Rectal smooth muscle tissue (tissue), 1 donor: Measurements from ENCODE around the gene MTHFR.

ENCODE experiments used
- H3K27ac ChIP-seq: one replicate; pipeline ENCODE4 v1.7.0; 2013; ENCODE audit warnings: low read depth, low read length, inconsistent platforms
- H3K27me3 ChIP-seq: one replicate; pipeline ENCODE4 v1.7.0; 2013; ENCODE audit warnings: low read length; ENCODE audit not compliant: control insufficient read depth, insufficient read depth
- H3K36me3 ChIP-seq: one replicate; pipeline ENCODE4 v1.7.0; 2013; ENCODE audit warnings: low read length; ENCODE audit not compliant: control insufficient read depth, insufficient read depth
- H3K4me1 ChIP-seq: one replicate; pipeline ENCODE4 v1.7.0; 2013; ENCODE audit warnings: low read length; ENCODE audit not compliant: control insufficient read depth, insufficient read depth
- H3K4me3 ChIP-seq: one replicate; pipeline ENCODE4 v1.7.0; 2013; ENCODE audit warnings: low read length
- H3K9ac ChIP-seq: one replicate; pipeline ENCODE4 v1.7.0; 2013; ENCODE audit warnings: low read length

MTHFR gene

DNA sequence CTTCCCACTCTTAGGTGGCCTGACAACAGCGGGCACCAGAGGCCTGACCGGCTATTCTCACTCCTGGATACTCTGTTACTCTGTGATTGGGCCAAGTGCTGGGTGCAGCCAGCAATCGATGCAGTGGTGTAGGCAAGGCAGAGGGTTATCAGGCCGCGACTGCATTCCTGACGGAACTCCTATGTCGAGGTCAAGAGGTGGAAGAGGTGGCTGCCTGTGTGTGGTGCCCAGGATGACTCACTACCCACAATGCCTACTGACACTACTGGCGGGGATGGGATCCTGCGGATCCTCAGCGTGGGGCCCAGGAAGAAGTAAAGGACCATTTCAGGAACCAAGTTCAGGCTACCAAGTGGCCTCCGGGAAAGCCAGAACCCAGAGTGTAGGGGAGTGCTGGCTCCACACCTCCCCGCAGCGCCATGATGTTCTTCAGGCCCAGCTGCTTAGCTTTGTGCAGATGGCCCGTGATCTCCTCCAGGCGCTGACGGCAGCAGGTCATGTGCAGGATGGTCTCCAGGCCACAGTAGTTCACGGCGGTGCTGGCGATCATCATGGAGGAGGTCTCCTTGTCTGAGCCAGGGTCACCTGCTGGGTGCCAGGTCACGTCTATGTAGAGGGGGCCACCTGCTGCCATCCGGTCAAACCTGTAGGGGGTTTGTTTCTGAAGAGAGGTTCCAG lies 4.9 kb downstream of the MTHFR start:
- peaks cover 11% of the 10 kb centered on the region for H3K4me1 ChIP-seq
- peaks cover 20% of the 10 kb centered on the region for H3K36me3 ChIP-seq

DNA sequence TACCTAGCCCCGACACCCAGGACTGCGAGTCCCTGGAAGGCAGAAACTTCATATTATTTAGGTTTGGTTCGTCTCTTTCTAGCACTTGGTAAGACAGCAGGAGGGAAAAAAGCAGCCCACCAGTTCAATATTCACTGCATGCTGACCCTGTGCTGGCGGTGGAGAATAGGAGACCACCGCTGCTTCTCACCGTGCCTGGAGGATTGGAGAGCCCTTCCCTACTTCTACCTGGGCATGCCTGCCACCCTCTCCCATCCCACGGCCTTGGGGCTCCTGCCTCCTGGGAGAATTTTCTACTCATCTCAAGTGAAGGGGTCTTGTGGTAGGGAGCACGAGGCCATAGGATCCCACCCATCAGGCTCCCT lies 5.4 kb downstream of the MTHFR start:
- Histone ChIP-seq H3K4me3 (no peak overlapping the region), H3K27ac (no peak overlapping the region), H3K27me3 (no peaks in the 10 kb centered on the region), H3K9ac (no peak overlapping the region), H3K4me1 (peaks cover 11% of the 10 kb centered on the region), H3K36me3 (peaks cover 23% of the 10 kb centered on the region)

More for the DNA sequence above, 4.9 kb downstream of the MTHFR start:
- Histone ChIP-seq H3K27me3 (no peaks in the 10 kb centered on the region), H3K9ac (no peak overlapping the region), H3K4me3 (no peak overlapping the region), H3K27ac (no peak overlapping the region)

DNA sequence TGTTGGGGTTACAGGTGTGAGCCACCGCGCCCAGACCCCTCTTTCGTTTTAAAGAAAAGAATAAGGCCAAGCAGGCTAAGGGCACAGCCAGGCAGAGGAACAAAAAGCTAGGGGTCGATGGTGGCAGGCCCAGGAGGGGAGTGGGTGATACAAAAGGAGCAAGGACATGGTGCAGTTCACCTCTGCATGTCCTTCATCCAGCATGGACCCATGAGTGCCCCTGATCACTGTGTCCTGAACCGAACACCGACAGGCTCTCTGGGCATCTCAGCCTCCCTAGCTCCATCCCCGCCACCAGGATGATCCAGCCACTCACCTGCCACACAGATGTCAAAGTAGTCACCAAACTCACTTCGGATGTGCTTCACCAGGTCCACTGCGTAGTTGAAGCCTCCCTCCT lies 5.9 kb downstream of the MTHFR start:
- Histone ChIP-seq H3K4me1 (peaks cover 8% of the 10 kb centered on the region), H3K27me3 (no peaks in the 10 kb centered on the region), H3K4me3 (no peak overlapping the region), H3K9ac (no peak overlapping the region), H3K27ac (no peak overlapping the region), H3K36me3 (peaks cover 27% of the 10 kb centered on the region)

DNA sequence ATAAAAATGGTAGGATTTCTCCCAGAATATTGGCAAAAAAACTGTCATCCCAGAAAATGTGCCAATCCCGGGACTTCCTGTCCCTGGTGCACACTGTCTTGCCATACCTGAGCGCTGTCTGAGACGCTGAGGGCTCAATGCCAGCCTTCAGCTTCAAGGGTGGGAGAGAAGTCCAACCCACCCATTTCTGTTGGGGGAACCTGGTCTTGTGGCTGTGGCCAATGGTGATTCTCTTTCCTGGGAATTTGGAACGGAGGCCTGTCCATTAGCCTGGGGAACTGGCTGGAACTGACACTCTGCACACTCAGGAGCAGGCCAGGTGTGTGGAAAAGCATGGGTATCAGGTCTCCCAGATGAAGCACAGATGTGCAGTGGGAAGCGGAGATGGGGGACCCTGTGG lies 6.7 kb downstream of the MTHFR start:
- Histone ChIP-seq H3K36me3 (peaks cover 35% of the 10 kb centered on the region), H3K4me3 (no peak overlapping the region), H3K27ac (no peak overlapping the region), H3K9ac (no peak overlapping the region), H3K27me3 (no peaks in the 10 kb centered on the region), H3K4me1 (peaks cover 4% of the 10 kb centered on the region)

DNA sequence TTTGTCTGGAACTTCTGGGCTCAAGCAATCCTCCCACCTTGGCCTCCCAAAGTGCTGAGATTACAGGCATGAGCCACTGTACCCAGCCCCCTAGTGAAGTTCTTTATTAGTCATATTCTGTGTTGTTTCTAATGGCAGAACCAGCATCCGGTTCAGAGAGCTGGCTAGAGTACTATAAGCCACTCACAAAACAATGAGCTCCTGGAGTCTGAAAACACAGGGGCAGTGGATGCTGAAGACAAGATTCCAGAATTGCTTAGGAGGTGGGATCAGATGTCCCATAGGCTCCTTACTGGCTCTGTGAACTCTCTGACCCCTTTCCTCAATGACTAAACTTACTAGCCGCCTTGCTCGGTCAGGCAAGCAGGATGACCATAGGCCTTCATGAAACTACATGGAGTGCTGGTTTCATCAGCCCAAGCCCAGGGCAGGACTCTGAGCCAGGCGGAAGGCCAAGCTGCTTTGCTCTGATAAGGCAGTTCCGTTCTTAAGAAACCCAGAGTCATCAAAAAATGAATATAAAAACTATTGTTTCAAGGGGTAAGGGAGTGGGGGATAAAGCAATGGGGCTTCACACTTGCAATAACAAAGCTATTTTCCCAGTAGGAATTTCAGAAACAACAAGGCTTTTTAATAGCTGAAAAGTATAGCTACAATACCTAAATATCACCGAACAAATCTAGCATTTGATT lies 8.1 kb downstream of the MTHFR start:
- peaks cover 36% of the 10 kb centered on the region for H3K36me3 ChIP-seq
- H3K9ac ChIP-seq: no peak overlapping the region
- no peaks in the 10 kb centered on the region for H3K4me1 ChIP-seq
- H3K4me3 ChIP-seq: no peak overlapping the region
- H3K27ac ChIP-seq: no peak overlapping the region
- H3K27me3 ChIP-seq: no peaks in the 10 kb centered on the region

DNA sequence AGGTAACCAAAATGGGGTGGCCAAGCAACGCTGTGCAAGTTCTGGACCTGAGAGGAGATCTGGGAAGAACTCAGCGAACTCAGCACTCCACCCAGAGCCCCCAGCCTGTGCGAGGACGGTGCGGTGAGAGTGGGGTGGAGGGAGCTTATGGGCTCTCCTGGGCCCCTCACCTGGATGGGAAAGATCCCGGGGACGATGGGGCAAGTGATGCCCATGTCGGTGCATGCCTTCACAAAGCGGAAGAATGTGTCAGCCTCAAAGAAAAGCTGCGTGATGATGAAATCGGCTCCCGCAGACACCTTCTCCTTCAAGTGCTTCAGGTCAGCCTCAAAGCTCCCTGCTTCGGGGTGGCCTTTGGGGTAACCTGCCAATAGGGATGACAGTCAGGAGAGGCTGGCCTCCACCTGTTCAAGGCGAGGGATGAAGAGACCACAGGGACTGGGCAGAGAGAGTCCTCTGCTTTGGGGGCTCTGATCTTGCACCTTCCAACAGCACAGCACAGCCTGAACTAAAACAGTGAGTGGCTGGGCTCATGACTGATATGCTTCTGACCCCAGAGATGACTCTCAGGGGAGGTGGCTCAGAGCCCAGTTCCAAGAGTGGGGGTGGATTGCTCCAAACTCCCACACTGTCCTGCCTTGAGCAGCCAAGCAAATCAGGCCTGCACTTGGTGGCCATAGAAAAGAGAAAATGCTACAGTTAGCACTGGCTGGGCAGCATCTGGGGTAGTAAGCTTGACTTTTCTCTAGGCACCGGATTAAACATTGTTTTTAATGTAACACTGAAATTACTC lies 9.5 kb downstream of the MTHFR start:
- peaks cover 4% of the 10 kb centered on the region for H3K4me1 ChIP-seq
- no peak overlapping the region for H3K4me3 ChIP-seq
- no peak overlapping the region for H3K9ac ChIP-seq
- H3K27me3 ChIP-seq: no peaks in the 10 kb centered on the region
- H3K27ac ChIP-seq: no peak overlapping the region
- H3K36me3 ChIP-seq: peaks cover 35% of the 10 kb centered on the region

DNA sequence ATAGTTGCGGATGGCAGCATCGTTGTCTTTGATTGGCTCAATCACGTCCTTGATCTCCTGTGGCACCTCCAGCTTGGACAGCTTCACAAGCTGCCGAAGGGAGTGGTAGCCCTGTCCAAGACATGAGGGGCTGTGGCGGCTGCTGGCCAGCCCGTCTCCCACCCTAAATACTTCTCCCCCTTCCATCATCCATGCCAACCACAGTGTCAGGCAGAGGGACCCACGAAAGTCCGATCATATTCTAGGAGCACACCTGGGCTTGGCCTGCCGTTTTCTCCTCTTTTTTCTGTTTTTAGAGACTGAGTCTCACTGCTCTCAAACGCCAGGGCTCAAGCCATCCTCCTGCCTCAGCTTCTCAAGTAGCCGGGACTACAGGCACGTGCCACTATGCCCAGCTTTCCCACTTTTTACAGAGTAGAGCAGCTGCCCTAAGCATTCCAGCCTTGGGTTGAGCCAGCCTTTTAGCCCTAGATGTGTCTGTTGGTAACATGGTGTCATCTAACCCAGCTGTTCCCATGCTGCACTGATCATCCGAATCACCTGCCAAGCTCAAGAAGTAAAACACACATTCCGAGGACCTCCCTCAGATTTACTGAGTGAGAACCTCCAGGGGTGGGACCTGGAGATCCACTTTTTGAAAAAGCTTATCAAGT lies 10.4 kb downstream of the MTHFR start:
- Histone ChIP-seq H3K36me3 (peaks cover 27% of the 10 kb centered on the region), H3K9ac (no peak overlapping the region), H3K27me3 (no peaks in the 10 kb centered on the region), H3K4me1 (peaks cover 11% of the 10 kb centered on the region), H3K4me3 (no peak overlapping the region), H3K27ac (no peak overlapping the region)

DNA sequence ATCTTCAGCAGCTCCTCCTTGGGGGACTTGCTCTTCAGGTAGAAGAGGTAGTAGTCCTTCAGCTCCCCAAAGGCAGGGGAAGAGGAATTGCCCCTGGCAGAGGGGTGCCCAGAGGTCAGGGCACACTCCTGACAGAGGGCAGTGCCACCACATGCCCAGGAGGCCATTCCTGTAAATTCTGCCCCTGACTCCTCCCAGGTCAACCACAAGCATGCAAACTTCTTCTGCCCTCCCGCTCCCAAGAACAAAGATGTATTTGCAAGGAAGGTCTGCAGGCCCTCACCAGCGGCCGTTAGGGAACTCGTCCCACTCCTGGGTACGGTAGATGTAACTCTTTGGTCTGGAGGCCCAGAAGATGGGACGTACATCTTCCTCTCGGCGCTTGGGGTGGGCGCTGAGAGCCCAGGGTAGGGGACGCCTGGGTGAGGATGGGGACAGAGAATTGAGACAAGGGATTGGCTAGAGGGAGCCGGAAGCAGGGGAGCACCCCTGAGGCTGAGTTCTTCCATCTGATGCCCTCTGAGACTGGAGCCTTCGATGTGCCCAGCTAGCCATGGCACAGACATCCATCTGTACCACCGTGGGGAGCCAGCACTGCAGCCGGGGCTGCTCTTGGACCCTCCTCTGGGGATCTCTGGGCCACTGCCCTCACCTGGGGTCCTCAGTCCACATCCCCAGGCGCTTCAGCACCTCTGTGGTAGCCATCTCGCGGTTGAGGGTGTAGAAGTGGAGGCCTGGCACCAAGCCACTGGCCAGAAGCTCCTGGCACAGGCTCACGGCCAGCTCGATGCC lies 11.1 kb downstream of the MTHFR start:
- Histone ChIP-seq H3K36me3 (peaks cover 21% of the 10 kb centered on the region), H3K27me3 (no peaks in the 10 kb centered on the region), H3K4me1 (peaks cover 15% of the 10 kb centered on the region), H3K4me3 (no peak overlapping the region), H3K27ac (no peak overlapping the region), H3K9ac (no peak overlapping the region)

DNA sequence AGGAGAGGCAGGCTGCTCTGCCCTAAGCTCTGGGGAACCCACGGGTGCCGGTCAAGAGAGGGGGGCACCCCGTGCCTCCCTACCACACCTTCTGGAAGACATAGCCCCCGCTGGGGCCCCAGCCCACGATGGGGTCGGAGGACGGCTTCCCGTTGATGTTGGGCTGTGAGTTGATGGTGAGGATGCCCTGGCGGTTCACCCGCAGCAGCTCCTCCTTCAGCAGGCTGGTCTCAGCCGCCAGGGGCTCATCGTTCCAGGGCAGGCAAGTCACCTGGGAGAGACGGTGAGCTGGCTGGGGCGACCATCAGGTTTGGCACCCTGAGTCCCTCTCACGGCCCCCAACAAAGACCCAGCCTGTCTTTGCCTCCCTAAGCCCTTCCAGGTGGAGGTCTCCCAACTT lies 11.9 kb downstream of the MTHFR start:
- Histone ChIP-seq H3K4me1 (peaks cover 15% of the 10 kb centered on the region), H3K4me3 (no peak overlapping the region), H3K36me3 (peaks cover 16% of the 10 kb centered on the region), H3K27me3 (no peaks in the 10 kb centered on the region), H3K9ac (no peak overlapping the region), H3K27ac (no peak overlapping the region)

DNA sequence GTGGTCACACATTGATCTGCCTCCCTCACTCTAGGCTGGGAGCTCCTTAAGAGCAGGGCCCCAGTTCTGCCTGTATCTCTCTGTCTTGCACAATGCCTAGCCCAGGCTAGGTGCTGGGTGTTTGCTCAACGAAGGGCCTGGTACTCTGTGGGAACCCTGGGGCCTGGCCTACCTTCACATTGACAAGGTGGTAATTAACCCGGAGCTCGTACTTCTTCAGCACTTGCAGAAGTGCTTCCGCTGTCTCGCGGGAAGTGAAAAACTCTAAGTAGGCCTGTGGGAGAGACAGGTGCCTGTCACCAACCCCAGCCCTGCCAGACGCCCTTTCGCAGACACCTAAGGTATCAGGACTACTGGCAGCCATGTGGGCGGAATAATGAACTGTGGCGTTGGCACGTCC lies 13.7 kb downstream of the MTHFR start:
- no peak overlapping the region for H3K4me3 ChIP-seq
- peak overlapping the region; percentile 82 for H3K27ac ChIP-seq
- H3K4me1 ChIP-seq: peaks cover 24% of the 10 kb centered on the region
- peaks cover 16% of the 10 kb centered on the region for H3K36me3 ChIP-seq
- no peaks in the 10 kb centered on the region for H3K27me3 ChIP-seq
- H3K9ac ChIP-seq: no peak overlapping the region

DNA sequence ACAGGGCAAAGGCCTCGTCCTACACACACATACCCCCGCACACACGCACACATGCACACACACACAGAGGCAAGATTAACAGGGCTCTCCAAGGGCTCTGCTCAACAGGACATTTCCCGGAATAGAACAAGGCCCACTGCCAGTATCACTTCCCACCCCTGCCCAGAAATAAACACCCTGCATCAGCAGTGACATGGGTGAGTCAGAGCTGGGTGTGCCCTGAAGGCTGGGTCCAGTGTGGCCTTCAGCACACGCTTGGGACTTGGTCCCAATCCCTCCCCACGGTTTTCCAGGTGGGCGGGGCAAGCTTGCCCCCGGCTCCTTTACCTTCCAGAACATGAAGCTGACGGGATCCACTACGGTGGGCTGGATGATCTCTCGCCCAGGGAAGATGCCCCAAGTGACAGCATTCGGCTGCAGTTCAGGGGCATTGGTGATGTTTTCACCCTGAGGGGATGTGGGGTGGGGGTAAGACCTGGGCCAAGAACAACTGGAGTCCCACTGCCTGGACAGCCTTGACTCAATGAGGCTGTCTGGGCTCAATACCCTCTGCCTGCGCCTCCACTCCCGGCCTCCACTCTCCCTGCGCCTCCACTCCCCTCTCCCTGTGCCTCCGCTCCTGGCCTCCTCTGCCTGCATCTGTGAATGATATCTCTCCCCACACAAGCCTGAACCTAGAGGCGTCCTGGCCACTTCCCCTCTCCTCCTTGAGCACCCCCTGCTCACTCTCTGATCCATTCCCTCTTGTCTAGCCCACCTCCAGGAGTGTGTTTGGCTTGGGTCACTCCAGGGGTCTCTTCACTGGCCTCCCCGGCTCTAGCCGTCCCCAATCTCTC lies 14.7 kb downstream of the MTHFR start:
- H3K4me3 ChIP-seq: no peak overlapping the region
- peaks cover 16% of the 10 kb centered on the region for H3K36me3 ChIP-seq
- no peak overlapping the region for H3K9ac ChIP-seq
- H3K4me1 ChIP-seq: peaks cover 27% of the 10 kb centered on the region
- peak overlapping the region; percentile 82 for H3K27ac ChIP-seq
- no peaks in the 10 kb centered on the region for H3K27me3 ChIP-seq
